Measurements from ENCODE around the gene FXR1. TPM values are rescaled to one million over a fixed set of nuclear protein-coding genes. Genes with fewer than 3 reads are reported as not detected.
"Not testable (repeated sequence)": the region's sequence is repeated elsewhere in the genome, so short reads cannot be mapped to it uniquely, and the experiment has no call there.

The FXR1 gene
- total RNA-seq, 3 donors from 2014 or later, result 52.5 to 131 (median 65.2) TPM

GRCh38 chr3:180996415-180996932, 84.0 kb downstream of the FXR1 start:
- no peak for DNase-seq
- Histone ChIP-seq H3K36me3 (ENCODE audit: low read depth) (no peaks in the 10 kb centered on the region), H3K4me3 (no peak overlapping the region), H3K4me1 (ENCODE audit: low read depth) (no peaks in the 10 kb centered on the region), H3K9me3 (no peaks in the 10 kb centered on the region)
- ATAC-seq, result no peak
- intact Hi-C loops (cut with DNase I, micrococcal nuclease), result no loop called here
- TF ChIP-seq CTCF (IDR thresholded peaks at IDR 0.05), result no peak

GRCh38 chr3:181002331-181002730, 89.9 kb downstream of the FXR1 start:
- H3K4me3 ChIP-seq; ATAC-seq; intact Hi-C loops (cut with DNase I, micrococcal nuclease); DNase-seq; H3K36me3 ChIP-seq (ENCODE audit: low read depth); H3K4me1 ChIP-seq (ENCODE audit: low read depth); H3K9me3 ChIP-seq: not testable (repeated sequence)

- H3K4me3 ChIP-seq; intact Hi-C loops (cut with DNase I, micrococcal nuclease); H3K9me3 ChIP-seq; ATAC-seq; DNase-seq; H3K36me3 ChIP-seq (ENCODE audit: low read depth); H3K4me1 ChIP-seq (ENCODE audit: low read depth): not testable (repeated sequence)
These were observed 91.0 kb downstream of the FXR1 start for GRCh38 chr3:181003469-181003868.

GRCh38 chr3:181006541-181006940, 94.1 kb downstream of the FXR1 start:
- Histone ChIP-seq H3K9me3 (peaks cover 4% of the 10 kb centered on the region), H3K4me1 (ENCODE audit: low read depth) (no peaks in the 10 kb centered on the region), H3K36me3 (ENCODE audit: low read depth) (no peaks in the 10 kb centered on the region), H3K4me3 (no peak overlapping the region)
- DNase-seq (no peak), ATAC-seq (no peak)
- intact Hi-C loops (cut with DNase I, micrococcal nuclease), result no loop called here
- no peak for TF ChIP-seq CTCF (IDR thresholded peaks at IDR 0.05)

GRCh38 chr3:181007262-181007661, 94.8 kb downstream of the FXR1 start:
- Histone ChIP-seq H3K4me1 (ENCODE audit: low read depth) (no peaks in the 10 kb centered on the region), H3K9me3 (peaks cover 4% of the 10 kb centered on the region), H3K36me3 (ENCODE audit: low read depth) (no peaks in the 10 kb centered on the region), H3K4me3 (no peak overlapping the region)
- intact Hi-C loops (cut with DNase I, micrococcal nuclease), result no loop called here
- ATAC-seq (no peak), DNase-seq (no peak)
- TF ChIP-seq CTCF (IDR thresholded peaks at IDR 0.05), result no peak

- no peak for TF ChIP-seq CTCF (IDR thresholded peaks at IDR 0.05)
- no peak overlapping the region for H3K4me3 ChIP-seq
- no peaks in the 10 kb centered on the region for H3K9me3 ChIP-seq
- ATAC-seq (no peak), DNase-seq (no peak)
- no peaks in the 10 kb centered on the region for H3K36me3 ChIP-seq (ENCODE audit: low read depth)
- H3K4me1 ChIP-seq (ENCODE audit: low read depth), result no peaks in the 10 kb centered on the region
- intact Hi-C loops (cut with DNase I, micrococcal nuclease), result no loop called here
These were observed 96.3 kb downstream of the FXR1 start for GRCh38 chr3:181008796-181009195.

- ATAC-seq (no peak), DNase-seq (no peak)
- intact Hi-C loops (cut with DNase I, micrococcal nuclease), result no loop called here
- Histone ChIP-seq H3K9me3 (no peaks in the 10 kb centered on the region), H3K36me3 (ENCODE audit: low read depth) (no peaks in the 10 kb centered on the region), H3K4me1 (ENCODE audit: low read depth) (no peaks in the 10 kb centered on the region), H3K4me3 (no peak overlapping the region)
- TF ChIP-seq CTCF (IDR thresholded peaks at IDR 0.05), result no peak
These were observed 96.8 kb downstream of the FXR1 start for GRCh38 chr3:181009225-181009624.
